EH (cell line): ENCODE data around the gene DUSP6.

Experiments used
- DNase-seq: peaks from one replicate; pipeline ENCODE4 v3.0.0-alpha.2; 2015; ENCODE audit warnings: low read depth

The DUSP6 gene

DNA sequence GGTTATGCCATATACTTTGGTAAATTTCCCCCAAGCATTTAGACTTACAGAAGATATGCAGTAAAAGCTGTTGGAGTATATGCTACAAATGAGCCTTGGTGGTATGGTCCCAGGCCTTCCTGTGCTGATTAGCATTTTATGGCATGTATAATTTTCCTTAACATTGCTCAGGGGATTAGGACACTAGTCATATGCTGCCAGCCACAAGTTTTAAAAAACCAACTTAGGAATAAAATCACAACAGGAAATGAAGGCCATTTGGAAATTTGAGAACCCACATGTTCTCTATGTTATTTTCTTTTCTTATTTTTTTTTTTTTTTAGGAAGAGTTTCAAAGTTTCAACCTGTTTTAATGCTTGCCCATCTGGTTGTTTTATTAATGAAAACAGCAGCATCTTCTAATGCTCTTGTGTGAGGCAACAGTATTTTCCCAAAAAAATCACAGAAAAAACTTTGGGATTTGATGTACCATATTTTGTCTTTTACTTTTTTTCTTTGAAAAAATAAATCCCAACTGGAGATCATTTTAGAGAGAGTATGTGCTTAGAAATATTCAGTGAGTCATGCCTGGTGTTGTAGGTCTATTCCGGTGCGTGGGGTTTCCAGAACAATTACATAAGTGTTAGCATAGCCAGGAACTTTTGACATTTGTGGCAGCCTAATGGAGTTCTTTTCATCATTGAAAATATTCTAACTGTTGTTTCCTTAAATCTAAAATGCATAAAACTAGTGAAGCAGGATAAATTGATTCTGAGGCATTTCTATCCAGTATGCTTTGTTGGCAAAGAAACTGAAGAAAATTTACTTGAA, 21.7 kb upstream of the DUSP6 start:
- DNase-seq: peak; percentile 85

- DNase-seq: no peak
Measured at GRCh38 chr12:89372584-89373370, 20.5 kb upstream of the DUSP6 start.

DNA sequence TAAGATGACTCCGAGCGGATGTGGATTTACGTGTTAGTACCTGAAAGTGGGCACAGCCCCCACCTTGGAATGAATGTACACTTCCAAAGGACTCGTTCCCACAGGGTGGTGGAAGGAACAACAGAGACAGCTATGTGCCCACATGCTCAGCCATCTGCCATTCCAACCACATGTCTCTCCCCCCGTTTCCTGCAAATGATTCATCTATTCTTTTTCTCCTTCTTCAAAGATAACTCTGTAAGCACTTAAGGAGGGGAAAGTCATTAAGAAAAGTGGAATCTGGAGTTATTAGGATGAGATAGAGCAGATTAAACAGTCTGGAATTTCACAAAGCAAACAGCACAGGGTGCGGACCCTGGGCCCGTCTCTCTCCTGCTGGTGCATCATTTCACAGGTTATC, 18.5 kb upstream of the DUSP6 start:
- peak; percentile 94 for DNase-seq

- no peak for DNase-seq
Measured at GRCh38 chr12:89370421-89370831, 18.1 kb upstream of the DUSP6 start.

DNA sequence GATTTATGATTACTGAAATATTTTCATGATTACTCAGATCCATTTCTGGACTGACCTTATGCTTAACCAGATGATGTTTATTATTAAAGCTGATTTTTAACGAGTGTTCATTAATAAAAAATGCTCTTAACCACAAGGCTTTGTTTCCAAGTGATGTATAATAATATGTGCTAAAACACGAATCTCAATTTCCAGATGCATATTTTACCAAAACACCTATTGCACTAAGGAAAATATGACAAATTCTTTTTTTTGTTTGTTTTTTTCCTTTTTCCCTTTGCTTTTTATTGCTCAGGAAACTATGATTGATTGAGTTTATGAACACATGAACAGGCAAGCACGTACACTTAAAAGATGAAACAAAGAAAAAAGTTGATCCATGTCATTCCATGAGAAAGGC, 16.9 kb upstream of the DUSP6 start:
- DNase-seq: peak; percentile 59

DNA sequence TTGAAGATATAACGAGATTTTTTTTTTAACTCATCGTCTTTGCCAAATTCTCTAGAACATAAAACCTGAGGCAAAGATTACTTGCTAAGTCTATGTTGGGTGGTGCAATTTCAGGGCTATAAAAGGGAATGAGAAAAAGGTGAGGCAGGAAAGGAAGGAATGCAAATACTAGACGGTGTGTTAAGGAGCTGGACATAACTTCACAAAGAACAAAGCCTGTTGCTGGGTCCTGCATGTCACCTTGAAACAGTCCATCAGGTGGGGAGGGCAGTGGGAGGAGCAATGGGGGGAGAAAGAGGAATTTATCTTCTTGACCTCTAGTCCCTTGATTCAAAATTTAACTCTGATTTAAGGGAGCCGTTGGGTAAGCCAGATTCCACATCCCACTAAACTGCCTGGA, 16.1 kb upstream of the DUSP6 start:
- no peak for DNase-seq

GRCh38 chr12:89366676-89367364, 14.5 kb upstream of the DUSP6 start:
- DNase-seq: no peak

DNA sequence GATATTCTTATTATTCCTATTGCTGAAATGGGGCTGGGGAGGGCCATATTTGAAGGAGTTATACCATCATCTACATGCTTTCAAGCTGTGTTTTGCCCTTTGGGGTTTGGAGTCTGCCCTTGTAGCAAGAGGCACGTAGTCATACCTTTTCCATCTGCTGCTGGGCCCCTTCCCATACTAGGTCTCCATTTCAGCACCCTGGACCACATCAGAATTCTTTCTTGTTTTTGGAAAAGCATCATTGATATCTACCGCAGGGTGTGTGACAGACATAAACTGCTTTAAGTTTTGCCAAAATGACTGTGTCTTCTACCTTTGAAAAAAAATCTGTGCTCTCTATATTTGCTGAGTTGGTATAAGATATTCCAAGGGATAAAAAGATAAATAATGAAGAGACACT, 12.3 kb upstream of the DUSP6 start:
- no peak for DNase-seq

GRCh38 chr12:89364058-89364457, 11.8 kb upstream of the DUSP6 start:
- DNase-seq: no peak

DNA sequence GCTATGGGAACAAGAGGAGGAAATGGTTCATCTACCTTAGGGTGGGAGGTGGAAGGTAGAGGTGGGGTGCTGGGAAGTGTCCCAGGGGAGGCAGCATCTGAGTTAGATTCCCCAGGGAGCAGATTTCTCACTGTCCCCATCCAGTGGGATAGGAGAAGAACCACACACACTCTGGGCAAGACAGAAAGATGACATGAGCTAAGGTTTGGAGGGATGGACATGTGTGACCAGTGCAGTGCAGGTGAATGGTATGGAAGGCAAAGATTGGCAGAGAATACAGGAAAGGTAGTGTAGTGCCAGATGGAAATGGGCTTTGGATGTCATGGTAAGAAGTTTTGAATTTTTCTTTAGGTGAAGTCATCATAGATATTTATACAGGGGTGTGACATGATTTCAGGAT, 11.3 kb upstream of the DUSP6 start:
- DNase-seq: no peak

- no peak for DNase-seq
Measured at GRCh38 chr12:89363084-89363483, 10.8 kb upstream of the DUSP6 start.

DNA sequence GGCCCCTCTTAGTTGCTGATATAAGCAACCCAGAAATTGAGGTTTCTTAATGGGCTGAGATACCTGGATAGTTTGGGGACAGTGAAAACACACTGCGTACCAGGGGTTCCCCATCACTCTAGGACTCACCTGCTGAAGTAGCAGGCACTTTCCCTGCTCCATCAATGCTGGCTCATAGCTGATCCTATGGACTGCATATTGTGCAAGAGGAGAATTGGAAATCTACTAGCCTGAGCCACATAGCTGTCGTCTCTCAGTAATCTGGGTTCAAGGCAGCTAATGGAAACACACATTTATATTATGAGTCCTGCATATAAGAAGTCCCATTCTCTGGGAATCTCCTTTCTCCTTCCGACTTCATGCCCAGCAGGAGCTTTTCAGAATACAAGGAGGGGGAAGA, 7.3 kb upstream of the DUSP6 start:
- no peak for DNase-seq

DNA sequence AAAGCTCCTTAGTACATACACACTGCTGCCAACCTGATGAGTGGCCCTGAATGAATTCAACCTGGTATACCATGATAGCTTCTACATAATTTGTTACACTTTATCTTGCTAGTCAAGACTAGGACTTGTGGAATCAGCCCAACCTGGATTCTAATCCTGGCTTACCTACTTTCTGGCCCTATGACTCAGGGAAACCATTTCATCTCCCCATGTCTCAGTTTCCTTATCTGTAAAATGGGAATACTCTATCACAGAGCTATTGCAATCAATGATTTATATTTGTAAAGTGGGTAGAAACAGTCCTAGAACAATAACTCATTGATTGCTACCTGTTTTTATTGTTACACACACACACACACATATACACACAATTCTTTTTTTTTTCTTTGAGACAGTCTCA, 6.5 kb upstream of the DUSP6 start:
- no peak for DNase-seq

DNA sequence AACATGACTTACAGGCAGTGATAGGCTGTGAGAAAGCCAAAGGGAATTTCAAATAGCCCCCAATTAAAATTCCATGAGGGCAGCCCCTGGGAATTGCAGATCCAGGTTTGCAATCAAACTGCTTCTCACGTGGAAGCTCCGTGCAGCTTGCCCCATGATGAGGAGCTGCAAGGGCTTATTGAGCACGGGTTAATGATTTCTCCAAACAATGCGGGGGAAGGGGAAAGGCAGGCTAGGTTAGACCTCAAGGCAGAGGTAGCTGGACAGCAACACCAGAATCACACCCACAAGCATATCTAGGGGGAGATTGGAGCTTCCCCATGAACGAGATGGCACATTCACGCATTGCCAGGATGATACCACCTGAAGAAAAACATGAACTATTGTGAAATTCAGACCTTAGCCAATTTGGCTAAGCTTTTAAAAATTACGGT, 5.0 kb upstream of the DUSP6 start:
- no peak for DNase-seq

- DNase-seq: no peak
Measured at GRCh38 chr12:89356069-89356665, 3.9 kb upstream of the DUSP6 start.

- DNase-seq: peak; percentile 34
Measured at GRCh38 chr12:89355243-89356068, 3.2 kb upstream of the DUSP6 start.

GRCh38 chr12:89354612-89355067, 2.3 kb upstream of the DUSP6 start:
- peak; percentile 50 for DNase-seq

- peak; percentile 79 for DNase-seq
Measured at GRCh38 chr12:89353823-89354611, 1.7 kb upstream of the DUSP6 start.

- peak; percentile 78 for DNase-seq
Measured at GRCh38 chr12:89353188-89353822, 1.0 kb upstream of the DUSP6 start.

- no peak for DNase-seq
Measured at GRCh38 chr12:89352242-89352491, 134 bp downstream of the DUSP6 start.
